Nephron progenitor cell (in vitro differentiated cells): ENCODE results near the gene GALNT10.
"Not testable (repeated sequence)": the region's sequence is repeated elsewhere in the genome, so short reads cannot be mapped to it uniquely, and the experiment has no call there.

Experiments
- DNase-seq: peaks from one replicate; pipeline ENCODE4 v3.0.0; 2021
- H3K27ac Mint-ChIP-seq: 2 replicates; pipeline ENCODE4 v1.8.0; 2021; ENCODE audit warnings: mild to moderate bottlenecking, moderate library complexity, mixed read lengths
- H3K27me3 Mint-ChIP-seq: 2 replicates; pipeline ENCODE4 v1.8.0; 2021; ENCODE audit warnings: mild to moderate bottlenecking, low read depth, mixed read lengths; ENCODE audit not compliant: poor library complexity
- H3K36me3 Mint-ChIP-seq: 2 replicates; pipeline ENCODE4 v1.8.0; 2021; ENCODE audit warnings: low read depth, mixed read lengths
- H3K4me1 Mint-ChIP-seq: 2 replicates; pipeline ENCODE4 v1.8.0; 2021; ENCODE audit warnings: mixed read lengths
- H3K4me3 Mint-ChIP-seq: 2 replicates; pipeline ENCODE4 v1.8.0; 2021; ENCODE audit warnings: mild to moderate bottlenecking, moderate library complexity, mixed read lengths
- H3K9me3 Mint-ChIP-seq: 2 replicates; pipeline ENCODE4 v1.8.0; 2021; ENCODE audit warnings: mild to moderate bottlenecking, moderate library complexity, mixed read lengths
- CTCF ChIP-seq: fragments of 200-600 bp; sonication (generic); IDR thresholded peaks from 2 replicates; pipeline ENCODE4 v1.5.0; 2021; ENCODE audit warnings: antibody characterized with exemption

Gene GALNT10

GRCh38 chr5:154358516-154359220, 168.1 kb downstream of the GALNT10 start:
- Mint-ChIP-seq H3K4me3 (peak overlapping the region; percentile 41), H3K9me3 (no peaks in the 10 kb centered on the region), H3K36me3 (no peaks in the 10 kb centered on the region), H3K4me1 (peaks cover 58% of the 10 kb centered on the region), H3K27me3 (peaks cover 6% of the 10 kb centered on the region), H3K27ac (peak overlapping the region; percentile 85)
- DNase-seq, result no peak
- no peak for TF ChIP-seq CTCF

- Mint-ChIP-seq H3K27ac (peak overlapping the region; percentile 85), H3K4me1 (peaks cover 58% of the 10 kb centered on the region), H3K36me3 (no peaks in the 10 kb centered on the region), H3K27me3 (peaks cover 3% of the 10 kb centered on the region), H3K9me3 (no peaks in the 10 kb centered on the region), H3K4me3 (peak overlapping the region; percentile 41)
- TF ChIP-seq CTCF, result no peak
- peak; percentile 58 for DNase-seq
These were observed 168.7 kb downstream of the GALNT10 start for GRCh38 chr5:154359221-154359573.

- not testable (repeated sequence) for H3K27me3 Mint-ChIP-seq, DNase-seq, H3K9me3 Mint-ChIP-seq, H3K4me3 Mint-ChIP-seq, H3K27ac Mint-ChIP-seq, H3K36me3 Mint-ChIP-seq
- H3K4me1 Mint-ChIP-seq, result peaks cover 61% of the 10 kb centered on the region
These were observed 169.7 kb downstream of the GALNT10 start for GRCh38 chr5:154360241-154360640.

- no peaks in the 10 kb centered on the region for H3K36me3 Mint-ChIP-seq
- DNase-seq, result no peak
- no peak overlapping the region for H3K4me3 Mint-ChIP-seq
- peaks cover 3% of the 10 kb centered on the region for H3K27me3 Mint-ChIP-seq
- no peaks in the 10 kb centered on the region for H3K9me3 Mint-ChIP-seq
- TF ChIP-seq CTCF, result no peak
- peaks cover 41% of the 10 kb centered on the region for H3K4me1 Mint-ChIP-seq
- no peak overlapping the region for H3K27ac Mint-ChIP-seq
These were observed 172.9 kb downstream of the GALNT10 start for GRCh38 chr5:154363411-154363810.

GRCh38 chr5:154364771-154365170, 174.2 kb downstream of the GALNT10 start:
- no peak for DNase-seq
- Mint-ChIP-seq H3K27me3 (peaks cover 7% of the 10 kb centered on the region), H3K9me3 (no peaks in the 10 kb centered on the region), H3K4me1 (peaks cover 36% of the 10 kb centered on the region), H3K4me3 (no peak overlapping the region), H3K27ac (no peak overlapping the region), H3K36me3 (peaks cover 7% of the 10 kb centered on the region)
- TF ChIP-seq CTCF, result no peak

- Mint-ChIP-seq H3K9me3 (no peaks in the 10 kb centered on the region), H3K27ac (no peak overlapping the region), H3K4me3 (no peak overlapping the region), H3K4me1 (peaks cover 45% of the 10 kb centered on the region), H3K27me3 (peaks cover 9% of the 10 kb centered on the region), H3K36me3 (peaks cover 9% of the 10 kb centered on the region)
- TF ChIP-seq CTCF, result no peak
- no peak for DNase-seq
These were observed 175.3 kb downstream of the GALNT10 start for GRCh38 chr5:154365823-154366222.
